Activated naive CD8-positive, alpha-beta T cell treated with anti-CD3 and anti-CD28 coated beads for 36 hours (primary cell): ENCODE results near the gene GMDS. TPM values are rescaled to one million over a fixed set of nuclear protein-coding genes. Genes with fewer than 3 reads are reported as not detected.

Experiments used
- DNase-seq: peaks from one replicate; pipeline ENCODE4 v3.0.0; 2021
- H3K27ac Mint-ChIP-seq: one replicate; pipeline ENCODE4 v1.8.0; 2022; ENCODE audit warnings: mild to moderate bottlenecking, moderate library complexity, mixed read lengths
- H3K27me3 Mint-ChIP-seq: one replicate; pipeline ENCODE4 v1.8.0; 2022; ENCODE audit warnings: mild to moderate bottlenecking, mixed read lengths
- H3K36me3 Mint-ChIP-seq: one replicate; pipeline ENCODE4 v1.8.0; 2021; ENCODE audit warnings: mild to moderate bottlenecking, mixed read lengths
- H3K4me1 Mint-ChIP-seq: one replicate; pipeline ENCODE4 v1.8.0; 2021; ENCODE audit warnings: mixed read lengths
- H3K4me3 Mint-ChIP-seq: one replicate; pipeline ENCODE4 v1.8.0; 2022; ENCODE audit warnings: mild to moderate bottlenecking, moderate library complexity, mixed read lengths
- H3K9me3 Mint-ChIP-seq: one replicate; pipeline ENCODE4 v1.8.0; 2022; ENCODE audit warnings: mixed read lengths
- total RNA-seq, 2 experiments: library from RNA; stranded (reverse); gene quantifications; one replicate each; pipeline ENCODE4 v1.2.3, GENCODE V29; 2021

Gene GMDS
- total RNA-seq, 2 experiments from 2014 or later = 34.7 to 38.5 TPM

GRCh38 chr6:1958257-1958656, 287.1 kb downstream of the GMDS start:
- Mint-ChIP-seq H3K4me1 (no peaks in the 10 kb centered on the region), H3K4me3 (no peak overlapping the region), H3K36me3 (no peaks in the 10 kb centered on the region)

GRCh38 chr6:1957746-1958145, 287.7 kb downstream of the GMDS start:
- no peak overlapping the region for H3K4me3 Mint-ChIP-seq
- H3K36me3 Mint-ChIP-seq = peaks cover 1% of the 10 kb centered on the region
- no peaks in the 10 kb centered on the region for H3K9me3 Mint-ChIP-seq
- no peak overlapping the region for H3K27ac Mint-ChIP-seq
- H3K27me3 Mint-ChIP-seq = no peaks in the 10 kb centered on the region
- H3K4me1 Mint-ChIP-seq = no peaks in the 10 kb centered on the region
- DNase-seq = no peak

More at GRCh38 chr6:1958257-1958656, 287.1 kb downstream of the GMDS start:
- no peak for DNase-seq
- Mint-ChIP-seq H3K27ac (no peak overlapping the region), H3K9me3 (no peaks in the 10 kb centered on the region), H3K27me3 (no peaks in the 10 kb centered on the region)

- no peak overlapping the region for H3K27ac Mint-ChIP-seq
- H3K36me3 Mint-ChIP-seq = peaks cover 13% of the 10 kb centered on the region
- H3K27me3 Mint-ChIP-seq = no peaks in the 10 kb centered on the region
- H3K4me3 Mint-ChIP-seq = no peak overlapping the region
- no peaks in the 10 kb centered on the region for H3K4me1 Mint-ChIP-seq
- H3K9me3 Mint-ChIP-seq = no peaks in the 10 kb centered on the region
- DNase-seq = no peak
Measured at GRCh38 chr6:1952740-1953360, 292.6 kb downstream of the GMDS start.

- H3K36me3 Mint-ChIP-seq = peaks cover 14% of the 10 kb centered on the region
- H3K4me1 Mint-ChIP-seq = no peaks in the 10 kb centered on the region
- H3K9me3 Mint-ChIP-seq = no peaks in the 10 kb centered on the region
Measured at GRCh38 chr6:1950631-1951030, 294.8 kb downstream of the GMDS start.

GRCh38 chr6:1949538-1949937, 295.9 kb downstream of the GMDS start:
- Mint-ChIP-seq H3K36me3 (peaks cover 14% of the 10 kb centered on the region), H3K9me3 (no peaks in the 10 kb centered on the region), H3K27ac (no peak overlapping the region), H3K4me1 (no peaks in the 10 kb centered on the region), H3K27me3 (no peaks in the 10 kb centered on the region), H3K4me3 (no peak overlapping the region)
- no peak for DNase-seq

More at GRCh38 chr6:1950631-1951030, 294.8 kb downstream of the GMDS start:
- Mint-ChIP-seq H3K27ac (no peak overlapping the region), H3K4me3 (no peak overlapping the region), H3K27me3 (no peaks in the 10 kb centered on the region)
- DNase-seq = no peak

GRCh38 chr6:1947922-1948321, 297.5 kb downstream of the GMDS start:
- no peak for DNase-seq
- Mint-ChIP-seq H3K9me3 (no peaks in the 10 kb centered on the region), H3K4me1 (no peaks in the 10 kb centered on the region), H3K27me3 (no peaks in the 10 kb centered on the region), H3K27ac (no peak overlapping the region), H3K4me3 (no peak overlapping the region), H3K36me3 (peaks cover 14% of the 10 kb centered on the region)

- no peak overlapping the region for H3K4me3 Mint-ChIP-seq
- no peaks in the 10 kb centered on the region for H3K4me1 Mint-ChIP-seq
- no peak for DNase-seq
- no peak overlapping the region for H3K27ac Mint-ChIP-seq
- no peaks in the 10 kb centered on the region for H3K27me3 Mint-ChIP-seq
- H3K9me3 Mint-ChIP-seq = no peaks in the 10 kb centered on the region
- H3K36me3 Mint-ChIP-seq = peaks cover 9% of the 10 kb centered on the region
Measured at GRCh38 chr6:1946583-1946982, 298.8 kb downstream of the GMDS start.

- Mint-ChIP-seq H3K27me3 (no peaks in the 10 kb centered on the region), H3K4me1 (no peaks in the 10 kb centered on the region), H3K9me3 (no peaks in the 10 kb centered on the region), H3K27ac (no peak overlapping the region), H3K4me3 (no peak overlapping the region), H3K36me3 (peaks cover 5% of the 10 kb centered on the region)
- DNase-seq = no peak
Measured at GRCh38 chr6:1945235-1945832, 300.1 kb downstream of the GMDS start.

- no peaks in the 10 kb centered on the region for H3K4me1 Mint-ChIP-seq
- H3K27ac Mint-ChIP-seq = no peak overlapping the region
- DNase-seq = no peak
Measured at GRCh38 chr6:1942834-1943233, 302.6 kb downstream of the GMDS start.

GRCh38 chr6:1941534-1941933, 303.9 kb downstream of the GMDS start:
- Mint-ChIP-seq H3K27ac (no peak overlapping the region), H3K9me3 (peaks cover 3% of the 10 kb centered on the region), H3K36me3 (peaks cover 25% of the 10 kb centered on the region), H3K4me1 (no peaks in the 10 kb centered on the region), H3K4me3 (no peak overlapping the region), H3K27me3 (no peaks in the 10 kb centered on the region)
- DNase-seq = no peak

More at GRCh38 chr6:1942834-1943233, 302.6 kb downstream of the GMDS start:
- Mint-ChIP-seq H3K4me3 (no peak overlapping the region), H3K36me3 (peaks cover 16% of the 10 kb centered on the region), H3K27me3 (no peaks in the 10 kb centered on the region), H3K9me3 (peaks cover 3% of the 10 kb centered on the region)

GRCh38 chr6:1940381-1940780, 305.0 kb downstream of the GMDS start:
- H3K36me3 Mint-ChIP-seq = peaks cover 34% of the 10 kb centered on the region
- no peak overlapping the region for H3K27ac Mint-ChIP-seq
- no peak overlapping the region for H3K4me3 Mint-ChIP-seq
- H3K9me3 Mint-ChIP-seq = peaks cover 3% of the 10 kb centered on the region
- DNase-seq = no peak
- H3K4me1 Mint-ChIP-seq = no peaks in the 10 kb centered on the region
- no peaks in the 10 kb centered on the region for H3K27me3 Mint-ChIP-seq

- H3K4me1 Mint-ChIP-seq = no peaks in the 10 kb centered on the region
Measured at GRCh38 chr6:1933292-1933691, 312.1 kb downstream of the GMDS start.

GRCh38 chr6:1931817-1932216, 313.6 kb downstream of the GMDS start:
- Mint-ChIP-seq H3K27me3 (no peaks in the 10 kb centered on the region), H3K36me3 (peaks cover 37% of the 10 kb centered on the region), H3K4me3 (no peak overlapping the region), H3K27ac (no peak overlapping the region), H3K4me1 (no peaks in the 10 kb centered on the region), H3K9me3 (peaks cover 4% of the 10 kb centered on the region)
- no peak for DNase-seq

More at GRCh38 chr6:1933292-1933691, 312.1 kb downstream of the GMDS start:
- Mint-ChIP-seq H3K27me3 (no peaks in the 10 kb centered on the region), H3K27ac (no peak overlapping the region), H3K36me3 (peaks cover 45% of the 10 kb centered on the region), H3K4me3 (no peak overlapping the region), H3K9me3 (peaks cover 4% of the 10 kb centered on the region)
- DNase-seq = no peak

GRCh38 chr6:1930356-1930755, 315.0 kb downstream of the GMDS start:
- Mint-ChIP-seq H3K9me3 (peaks cover 4% of the 10 kb centered on the region), H3K36me3 (peaks cover 28% of the 10 kb centered on the region), H3K4me1 (no peaks in the 10 kb centered on the region), H3K27me3 (no peaks in the 10 kb centered on the region), H3K27ac (no peak overlapping the region), H3K4me3 (no peak overlapping the region)
- DNase-seq = no peak

- Mint-ChIP-seq H3K4me1 (no peaks in the 10 kb centered on the region), H3K4me3 (no peak overlapping the region), H3K27me3 (no peaks in the 10 kb centered on the region), H3K9me3 (peaks cover 4% of the 10 kb centered on the region), H3K27ac (no peak overlapping the region), H3K36me3 (peaks cover 28% of the 10 kb centered on the region)
- no peak for DNase-seq
Measured at GRCh38 chr6:1929931-1930330, 315.5 kb downstream of the GMDS start.
